Activated CD8-positive, alpha-beta memory T cell treated with anti-CD3 and anti-CD28 coated beads for 36 hours (primary cell): ENCODE results near the gene PRKG1. TPM values are rescaled to one million over a fixed set of nuclear protein-coding genes. Genes with fewer than 3 reads are reported as not detected.

Experiments
- CTCF ChIA-PET: fragments of 350-600 bp; sonication (Branson Sonifier 250); formaldehyde crosslinking; loops from one replicate; lab custom pipeline; 2021; ENCODE audit warnings: antibody characterized with exemption; lab: Charles Lee
- POLR2A ChIA-PET: fragments of 350-600 bp; sonication (Branson Sonifier 250); formaldehyde crosslinking; loops from one replicate; lab custom pipeline; 2021; ENCODE audit warnings: antibody characterized with exemption; lab: Charles Lee
- total RNA-seq, 2 experiments: library from RNA; stranded (reverse); gene quantifications; one replicate each; pipeline ENCODE4 v1.2.3, GENCODE V29; 2021

The PRKG1 gene
- total RNA-seq, 2 experiments from 2014 or later, result not detected

DNA sequence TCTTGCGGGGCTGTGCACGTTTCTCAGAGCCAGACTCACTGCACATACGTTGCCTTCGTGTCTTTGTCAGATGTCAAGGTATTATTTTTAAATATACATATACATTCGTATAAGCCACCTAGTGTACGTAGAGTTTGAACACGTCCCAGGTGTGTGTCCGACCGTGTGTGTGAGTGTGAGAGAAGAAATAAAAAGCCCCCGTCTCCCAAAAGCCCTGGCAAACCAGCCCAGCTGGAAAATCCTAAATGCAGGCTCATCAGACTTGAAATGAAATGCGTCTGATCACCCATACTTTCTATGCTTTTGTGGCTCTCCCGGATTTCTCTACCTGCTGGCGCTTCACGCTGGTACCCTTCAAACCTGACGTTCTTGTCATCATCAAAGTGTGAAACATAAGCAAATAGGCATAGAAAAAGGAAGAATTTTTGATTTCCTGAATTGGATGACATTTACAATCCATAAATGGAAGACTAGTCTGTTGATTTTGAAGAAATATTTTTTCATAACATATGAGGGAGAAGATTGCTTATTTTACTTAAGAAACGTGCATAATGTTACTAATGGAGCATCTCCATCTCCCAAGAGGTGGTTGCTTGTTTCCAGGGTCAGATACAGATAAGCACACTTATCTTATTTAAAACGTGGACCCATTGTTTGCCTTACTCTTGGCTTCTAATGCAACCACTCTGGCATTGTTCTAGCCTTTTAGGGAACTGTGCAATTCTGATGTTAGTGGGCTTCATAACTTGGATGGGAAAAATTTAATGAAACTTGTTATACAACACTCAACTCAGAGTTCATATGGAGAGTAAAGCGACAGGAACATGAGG is 971 bp downstream of the PRKG1 start:
- CTCF ChIA-PET, result no interaction called here
- POLR2A ChIA-PET, result no interaction called here

DNA sequence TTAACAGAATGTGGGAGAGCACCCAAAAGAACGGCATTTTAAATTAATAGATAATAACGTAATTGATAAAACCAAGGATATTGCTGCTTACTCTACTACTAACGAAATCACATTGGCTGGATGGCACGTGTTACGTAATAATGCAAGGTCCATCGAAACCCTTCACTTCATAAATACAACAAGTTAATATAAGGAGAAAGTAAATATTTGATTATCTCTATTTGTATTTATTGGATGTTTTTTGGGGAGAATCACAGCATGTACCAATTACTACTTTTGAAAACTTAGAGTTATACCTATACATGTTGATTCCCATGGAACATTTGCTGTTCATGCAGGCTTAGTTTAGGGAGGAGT is 1.6 kb downstream of the PRKG1 start:
- ChIA-PET CTCF (no interaction called here), POLR2A (no interaction called here)

DNA sequence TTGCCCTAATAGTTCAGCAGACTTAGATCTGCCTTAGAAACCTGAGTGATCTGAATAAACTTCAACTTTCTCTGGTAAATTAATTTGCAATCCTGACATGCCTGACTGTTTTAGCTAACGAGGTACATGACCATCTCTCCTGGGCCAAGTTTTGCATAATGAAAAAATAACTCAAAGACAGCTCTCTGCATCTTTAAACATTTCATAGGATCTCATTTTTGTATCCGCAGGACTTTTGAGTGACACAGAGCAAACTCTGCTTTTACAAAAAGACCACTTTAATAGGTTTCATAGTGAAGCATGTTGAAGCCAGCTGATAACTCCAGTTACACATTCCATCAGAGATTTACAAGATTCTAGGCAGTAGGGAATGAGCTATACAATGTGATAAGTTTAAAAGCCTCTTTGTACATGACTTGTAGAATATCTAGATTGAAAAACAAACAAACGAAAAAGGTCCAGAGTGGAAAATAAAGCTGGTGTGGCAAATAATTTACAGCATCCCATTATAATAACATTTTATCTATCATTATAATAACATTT is 2.1 kb downstream of the PRKG1 start:
- CTCF ChIA-PET, result no interaction called here
- POLR2A ChIA-PET, result no interaction called here

DNA sequence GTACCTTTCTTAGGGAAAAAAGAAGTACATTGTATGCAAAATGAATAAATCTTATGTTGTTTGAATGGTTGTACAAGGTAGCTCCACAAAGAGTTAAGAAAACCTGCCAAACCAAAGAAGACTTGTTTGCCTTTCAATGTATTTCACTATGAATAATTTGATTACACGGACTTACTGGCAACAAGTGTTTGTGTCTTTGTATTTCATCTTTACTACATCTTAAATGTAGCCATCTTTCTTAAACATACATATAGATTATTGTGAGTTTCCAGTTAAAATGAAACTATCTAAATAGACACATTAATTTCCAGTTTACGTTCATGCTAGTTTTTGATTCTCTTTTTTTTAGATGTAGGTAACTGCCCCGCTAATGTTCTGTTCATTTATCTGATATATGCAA is 2.8 kb downstream of the PRKG1 start:
- ChIA-PET CTCF (no interaction called here), POLR2A (no interaction called here)

DNA sequence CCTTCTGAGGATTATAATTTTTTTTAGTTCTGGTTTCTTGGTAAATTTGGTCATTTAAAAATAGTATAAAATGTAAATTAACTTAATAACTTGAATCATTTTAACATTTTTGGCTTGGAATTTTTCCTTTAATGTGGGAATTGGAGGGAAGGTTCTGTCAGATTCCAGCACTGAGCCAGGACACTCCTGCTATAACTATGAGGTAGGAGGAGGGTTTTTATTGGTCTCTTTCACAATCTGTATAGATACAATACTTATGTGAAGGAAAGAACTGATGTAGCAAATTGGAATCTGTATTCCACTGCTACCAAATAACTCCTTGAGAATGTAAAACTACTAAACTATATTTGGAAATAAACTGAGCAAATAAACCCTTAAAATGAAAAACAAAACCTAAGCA is 3.2 kb downstream of the PRKG1 start:
- POLR2A ChIA-PET, result no interaction called here
- CTCF ChIA-PET, result no interaction called here

DNA sequence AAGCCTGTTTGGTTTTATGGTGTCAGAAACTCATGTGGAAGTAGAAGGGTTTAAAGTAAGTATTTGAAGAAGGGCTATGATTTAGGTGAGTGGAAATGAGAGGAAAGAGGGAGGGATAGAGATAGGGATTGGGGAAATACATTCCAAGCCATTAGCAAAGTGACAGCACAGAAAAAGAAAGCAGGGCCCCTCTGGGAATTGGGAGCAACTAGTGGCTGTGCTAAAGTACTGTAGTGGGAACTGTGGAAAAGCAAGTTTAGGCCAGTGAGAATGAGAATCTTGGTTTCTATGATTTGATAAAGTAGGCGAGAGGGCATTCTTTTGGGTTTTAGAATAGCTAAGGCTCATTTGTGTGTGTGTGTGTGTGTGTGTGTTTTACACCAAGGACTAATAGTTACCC is 5.0 kb downstream of the PRKG1 start:
- ChIA-PET POLR2A (no interaction called here), CTCF (no interaction called here)

DNA sequence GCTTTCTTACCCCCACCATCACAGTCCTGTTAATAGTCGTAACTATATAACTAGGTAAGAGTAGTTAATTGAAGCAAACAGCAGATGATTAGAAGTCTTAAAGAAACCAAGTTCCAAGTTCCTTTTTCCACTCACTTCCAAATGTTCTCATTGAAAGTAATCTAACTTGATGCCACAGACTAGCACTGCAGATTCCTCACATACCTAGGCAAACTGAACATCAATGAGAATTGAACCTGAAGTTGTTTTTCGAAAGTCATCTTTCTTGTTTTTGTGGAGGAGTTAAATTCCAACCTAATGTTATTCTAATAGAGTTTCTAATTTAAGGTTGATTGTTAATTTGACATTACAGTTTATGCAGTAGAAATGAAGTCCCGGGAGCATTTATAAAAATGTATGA is 5.5 kb downstream of the PRKG1 start:
- ChIA-PET POLR2A (no interaction called here), CTCF (no interaction called here)

DNA sequence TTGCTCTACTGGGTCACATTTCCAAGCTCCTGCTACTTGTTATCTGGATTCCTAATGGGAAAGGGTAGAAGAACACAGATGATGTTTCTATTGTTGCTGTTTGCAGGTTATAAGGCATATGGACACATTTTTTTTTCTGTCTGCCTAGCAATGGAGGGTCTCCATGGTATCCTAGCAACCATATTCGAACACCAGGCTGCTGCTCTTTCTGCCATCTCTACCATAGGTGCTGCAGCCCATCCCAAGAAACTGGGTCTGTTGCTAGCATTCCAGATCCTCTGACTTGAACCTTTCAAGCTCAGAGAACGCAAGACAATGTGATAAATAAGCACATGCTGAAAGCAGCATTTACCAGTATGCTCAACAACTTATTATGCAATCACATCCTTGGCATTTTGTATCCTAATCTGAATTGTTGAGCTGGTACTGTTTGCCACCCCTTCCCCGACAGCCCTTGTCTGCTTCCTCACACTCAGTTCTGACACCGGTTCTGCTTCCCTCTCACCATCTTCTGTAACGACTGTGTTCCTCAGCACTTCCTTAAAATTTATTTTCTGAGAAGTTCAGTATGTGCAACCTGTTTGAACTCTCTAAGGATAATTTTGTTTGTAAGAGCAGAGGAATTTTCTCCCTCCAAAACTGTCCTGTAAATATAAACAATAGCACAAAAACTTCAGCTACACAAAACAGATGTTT is 6.2 kb downstream of the PRKG1 start:
- ChIA-PET POLR2A (no interaction called here), CTCF (no interaction called here)

DNA sequence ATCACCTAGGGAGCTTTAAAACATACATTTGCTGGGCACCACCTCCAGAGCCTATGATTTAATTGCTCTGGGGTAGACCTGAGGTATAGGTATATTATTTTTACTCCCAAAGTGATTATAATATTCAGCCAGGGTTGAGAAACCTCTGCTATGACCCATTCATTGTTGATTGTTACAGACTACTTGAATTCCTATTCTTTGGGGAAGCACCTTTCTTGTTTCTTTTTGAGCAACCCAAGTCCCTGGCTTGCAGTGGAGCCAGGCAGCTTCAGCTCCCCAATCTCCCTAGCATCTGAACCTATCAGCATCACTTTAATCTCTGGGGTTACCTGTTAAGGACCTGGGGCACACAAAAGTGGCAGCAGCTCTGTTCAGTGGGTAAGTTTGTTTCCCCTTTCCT is 8.6 kb downstream of the PRKG1 start:
- ChIA-PET CTCF (no interaction called here), POLR2A (no interaction called here)

DNA sequence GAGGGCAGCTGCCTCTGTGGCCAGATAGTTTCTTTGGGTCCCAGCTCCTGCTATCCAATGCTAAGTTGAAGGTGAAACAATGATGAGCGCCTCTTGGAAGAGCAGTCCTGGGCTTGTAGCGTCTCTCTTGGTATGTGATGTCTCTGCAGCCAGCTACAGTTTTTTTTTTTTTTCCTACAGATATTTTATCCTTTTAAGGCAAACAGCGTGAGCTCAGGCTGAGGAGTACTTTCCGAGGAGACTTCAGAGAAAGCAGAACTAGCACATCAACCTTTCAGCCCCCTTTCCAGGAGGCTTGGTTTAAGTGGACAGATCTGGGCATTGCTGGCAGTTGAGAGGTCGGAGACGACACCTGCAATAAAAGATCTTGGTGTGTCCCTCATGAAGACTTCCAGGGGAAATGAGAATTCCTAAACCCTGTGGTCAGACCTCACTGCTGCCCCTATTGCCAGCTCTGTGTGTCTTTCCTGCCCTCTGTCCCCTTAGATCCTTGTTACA is 9.1 kb downstream of the PRKG1 start:
- POLR2A ChIA-PET, result no interaction called here

DNA sequence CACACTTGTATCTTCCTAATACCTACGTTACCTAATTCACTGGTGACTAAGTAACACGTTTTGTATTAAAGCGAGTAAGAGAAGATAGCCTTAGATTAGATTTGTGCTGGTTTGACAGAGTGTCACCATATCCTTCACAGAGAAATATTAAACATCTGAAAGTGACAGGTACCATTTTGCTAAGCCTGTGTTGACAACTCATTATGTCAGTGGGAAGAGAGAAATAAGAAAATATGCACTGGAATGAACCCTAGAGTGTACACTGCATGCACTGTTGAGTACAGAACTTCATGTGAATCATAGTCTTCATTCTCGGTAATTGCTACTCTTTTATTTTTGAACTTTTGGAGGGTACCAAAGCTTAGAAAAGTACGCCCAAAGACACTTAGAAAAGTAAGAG is 10.9 kb downstream of the PRKG1 start:
- ChIA-PET CTCF (interaction anchor here (1.0 kb wide), 1 partner anchor 9 kb away, joined by 3 read pairs; no protein-coding TSS in a partner anchor), POLR2A (no interaction called here)

More for the DNA sequence above, 9.1 kb downstream of the PRKG1 start:
- CTCF ChIA-PET, result no interaction called here

DNA sequence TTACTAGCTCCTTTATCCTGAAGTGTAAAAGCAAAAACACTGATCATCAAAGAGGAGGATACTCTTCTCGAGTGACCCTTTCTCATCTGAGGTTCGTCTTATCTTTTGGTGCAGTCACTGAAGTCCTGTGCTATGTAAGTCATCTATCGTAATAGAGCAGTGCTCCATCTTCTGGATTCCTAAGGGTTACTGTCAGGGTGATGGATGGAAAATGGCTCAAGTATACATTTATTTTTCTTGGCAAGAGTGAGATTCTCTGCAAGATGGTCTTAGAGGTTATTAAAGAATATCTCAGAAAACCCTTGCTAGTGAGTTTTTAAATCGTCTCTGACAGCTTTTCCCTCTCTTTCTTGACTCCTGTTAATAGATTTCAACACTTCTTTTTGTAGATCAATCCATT is 12.4 kb downstream of the PRKG1 start:
- CTCF ChIA-PET, result no interaction called here

DNA sequence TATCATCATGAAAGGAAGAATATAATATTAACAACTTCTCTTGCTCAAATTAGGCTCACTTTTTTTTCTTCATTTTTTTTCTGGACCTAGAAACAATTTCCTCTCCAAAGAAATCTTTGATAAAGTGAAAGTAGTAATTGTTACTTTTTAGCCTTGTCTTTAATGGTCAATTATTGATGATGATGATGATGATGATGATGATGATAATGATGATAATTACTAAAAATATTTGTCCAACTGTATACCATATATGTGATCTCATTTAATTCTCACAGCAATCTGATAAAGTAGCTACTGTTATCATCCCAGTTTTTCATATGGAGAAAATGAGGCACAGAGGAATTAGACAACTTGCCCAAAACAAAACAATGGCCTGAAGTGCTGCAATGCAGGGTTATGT is 12.8 kb downstream of the PRKG1 start:
- ChIA-PET POLR2A (no interaction called here), CTCF (no interaction called here)

More for the DNA sequence above, 12.4 kb downstream of the PRKG1 start:
- POLR2A ChIA-PET, result no interaction called here

DNA sequence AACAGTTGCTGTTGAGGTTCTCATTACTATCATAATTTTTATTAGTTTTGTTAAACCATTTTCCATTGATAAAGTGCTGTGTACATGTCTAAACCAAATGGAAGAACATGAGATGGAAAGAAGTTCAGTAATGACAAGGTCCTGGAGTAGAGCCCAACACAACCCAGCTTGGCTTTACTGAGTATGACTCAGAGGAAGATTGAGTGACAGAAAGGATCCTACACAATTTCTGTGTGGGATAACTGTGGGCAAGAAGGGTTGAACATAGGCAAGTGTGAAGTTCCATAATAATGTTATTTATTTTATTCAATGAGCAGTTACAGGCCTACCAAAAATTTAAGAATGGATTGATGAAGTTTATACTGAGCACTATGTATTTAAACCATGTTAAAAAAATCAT is 15.9 kb downstream of the PRKG1 start:
- ChIA-PET POLR2A (no interaction called here), CTCF (no interaction called here)

DNA sequence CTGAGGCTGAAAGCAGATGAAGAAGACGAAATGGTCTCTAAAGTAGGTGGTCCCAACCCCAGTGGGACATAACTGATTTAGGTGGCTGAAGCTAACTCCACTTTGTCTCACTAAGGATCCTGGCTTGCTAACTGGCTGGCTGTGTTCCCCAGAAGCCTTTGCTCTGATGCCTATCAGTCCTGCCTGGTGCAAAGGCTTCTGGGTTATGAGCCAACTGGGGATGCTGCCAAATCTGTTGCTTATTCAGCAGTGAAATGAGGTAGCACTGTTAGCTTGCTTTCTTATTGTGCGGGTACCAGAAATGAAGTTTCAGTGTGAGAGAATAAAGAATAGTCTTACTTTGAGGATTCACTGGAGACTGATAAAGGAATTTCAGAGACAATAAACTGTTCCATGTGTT is 18.1 kb downstream of the PRKG1 start:
- POLR2A ChIA-PET, result no interaction called here
- CTCF ChIA-PET, result no interaction called here

DNA sequence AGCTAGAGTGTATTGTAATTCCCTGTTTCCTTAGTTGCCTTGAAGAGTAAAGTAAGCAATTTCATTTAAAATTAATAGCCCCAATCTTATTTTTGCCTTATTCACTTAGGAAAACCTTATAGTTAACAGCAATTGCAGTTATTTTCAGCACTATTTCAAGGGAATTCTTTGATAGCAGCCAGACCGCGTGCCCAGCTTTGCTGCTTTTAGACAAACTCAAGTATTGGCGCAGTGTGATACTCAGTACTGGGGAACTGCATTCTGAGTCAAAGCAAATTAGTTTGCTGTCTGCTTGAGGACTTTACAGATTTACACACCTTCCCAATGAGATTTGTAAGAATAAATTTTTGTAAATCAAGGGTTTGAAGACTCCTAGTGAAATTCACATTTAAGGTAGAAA is 21.2 kb downstream of the PRKG1 start:
- CTCF ChIA-PET, result no interaction called here
- POLR2A ChIA-PET, result no interaction called here

DNA sequence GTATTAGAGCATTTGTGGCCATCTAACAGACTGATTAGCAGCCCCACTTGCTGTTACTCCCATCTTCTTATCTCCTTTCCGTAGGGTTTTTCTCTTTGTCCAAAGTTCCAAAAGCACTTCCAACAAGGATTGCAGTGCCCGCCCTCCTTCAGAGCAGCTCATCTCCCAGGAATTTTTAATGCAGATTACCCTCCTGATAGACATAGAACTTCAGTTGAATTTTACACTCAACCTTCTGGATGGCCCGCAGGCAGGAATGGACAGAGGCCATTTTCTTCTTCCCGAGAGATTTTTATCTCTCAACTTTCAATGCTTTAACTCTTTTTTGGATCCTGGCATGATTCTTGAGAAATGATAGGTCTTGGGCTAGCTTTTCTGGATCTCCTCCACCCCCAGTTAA is 23.3 kb downstream of the PRKG1 start:
- POLR2A ChIA-PET, result no interaction called here
- CTCF ChIA-PET, result no interaction called here

DNA sequence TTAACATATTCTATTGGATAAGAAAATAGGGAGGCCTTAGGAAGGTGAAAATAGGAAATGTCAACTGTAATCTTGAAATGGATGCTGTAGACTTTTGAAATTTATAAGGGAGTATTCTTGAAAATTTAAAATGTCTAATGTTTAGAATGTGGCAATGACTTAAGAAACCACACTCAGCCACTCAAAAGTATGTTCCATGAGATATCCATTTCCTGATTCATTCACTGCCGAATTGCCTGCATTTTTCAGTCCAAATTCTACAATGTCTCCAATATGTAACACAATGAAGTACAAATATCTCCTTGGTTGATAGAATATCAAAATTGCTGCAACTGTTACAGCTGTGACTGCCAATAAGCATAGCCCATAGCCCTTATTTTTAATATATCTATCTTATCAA is 25.9 kb downstream of the PRKG1 start:
- ChIA-PET POLR2A (no interaction called here), CTCF (no interaction called here)

DNA sequence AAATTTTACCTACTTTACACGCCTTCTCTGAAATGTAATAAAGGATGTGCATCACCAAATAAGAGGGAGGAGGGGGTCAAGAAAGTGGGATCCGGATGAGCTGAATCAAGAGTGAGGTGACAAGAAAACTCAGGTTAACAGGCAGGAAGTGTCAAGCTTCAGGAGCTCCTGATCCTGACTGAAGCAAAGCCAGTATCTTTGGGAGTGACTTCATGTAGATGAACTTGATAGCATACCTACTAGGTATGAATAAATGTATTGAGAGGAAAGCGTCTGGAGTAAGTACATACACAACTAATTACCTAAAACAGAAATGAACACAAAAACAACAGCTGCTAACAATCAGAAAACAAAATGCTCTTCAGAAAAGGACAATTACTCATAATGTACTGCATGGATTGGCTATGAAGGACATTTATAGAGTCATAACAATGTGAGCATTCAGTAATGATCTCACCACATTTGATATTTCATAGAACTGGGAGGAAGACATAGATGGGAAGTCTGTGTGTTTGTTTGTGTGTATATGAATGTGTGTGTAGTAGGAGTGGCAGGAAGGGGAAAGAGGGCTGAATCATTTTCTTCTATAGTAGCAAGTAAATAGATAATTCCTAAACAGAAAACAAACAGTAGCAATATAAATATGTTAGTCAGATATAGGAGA is 29.4 kb downstream of the PRKG1 start:
- CTCF ChIA-PET, result no interaction called here

DNA sequence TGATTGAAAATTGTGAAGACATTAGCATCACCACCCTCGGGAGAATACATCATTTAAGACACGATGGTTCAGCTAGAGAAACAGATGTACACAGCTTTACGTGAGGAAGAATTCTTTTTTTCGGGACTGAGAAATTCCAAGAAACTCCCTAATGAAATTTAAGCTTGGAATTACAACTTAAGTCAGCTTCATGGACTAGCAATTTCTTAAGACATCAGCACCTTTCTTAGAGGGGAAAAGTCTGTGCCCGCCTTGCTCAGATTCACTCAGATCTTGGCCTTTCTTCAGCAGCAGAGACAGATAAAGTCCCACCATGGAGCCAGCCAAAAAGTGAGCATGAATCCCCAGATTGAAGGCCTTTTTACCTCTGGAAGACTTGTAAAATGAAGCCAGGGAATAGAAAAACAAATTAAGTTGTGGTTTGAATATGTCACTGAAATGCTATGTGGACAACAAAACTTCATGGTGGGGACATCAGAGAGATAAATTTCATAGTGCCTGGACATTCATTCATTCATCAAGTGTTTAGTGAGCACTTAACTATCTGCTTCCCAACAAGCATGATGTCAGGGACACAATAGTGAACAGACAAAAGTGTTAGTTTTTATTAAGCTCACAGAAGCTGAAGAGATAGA is 32.1 kb downstream of the PRKG1 start:
- ChIA-PET CTCF (no interaction called here), POLR2A (no interaction called here)

More for the DNA sequence above, 29.4 kb downstream of the PRKG1 start:
- POLR2A ChIA-PET, result no interaction called here
